HUES48 (cell line): ENCODE data around the gene GPR39.
A peak's percentile ranks its signal among the peaks of the same experiment; 100 is the strongest.

Experiments
- H3K27ac ChIP-seq: one replicate; pipeline ENCODE4 v1.7.0; 2013; ENCODE audit warnings: low read depth, low read length, inconsistent platforms
- H3K27me3 ChIP-seq: 2 replicates; pipeline ENCODE4 v1.6.1; 2013; ENCODE audit warnings: mild to moderate bottlenecking, low read length; ENCODE audit not compliant: control insufficient read depth, insufficient read depth
- H3K36me3 ChIP-seq: 2 replicates; pipeline ENCODE4 v1.6.1; 2013; ENCODE audit warnings: low read length; ENCODE audit not compliant: control insufficient read depth, insufficient read depth
- H3K4me1 ChIP-seq: 2 replicates; pipeline ENCODE4 v1.6.1; 2013; ENCODE audit warnings: mild to moderate bottlenecking, low read length; ENCODE audit not compliant: control insufficient read depth, insufficient read depth
- H3K4me3 ChIP-seq: 2 replicates; pipeline ENCODE4 v1.5.1; 2013; ENCODE audit warnings: mild to moderate bottlenecking, low read depth, low read length
- H3K9ac ChIP-seq: 2 replicates; pipeline ENCODE4 v1.6.1; 2013; ENCODE audit warnings: mild to moderate bottlenecking, low read depth, low read length, moderate library complexity
- H3K9me3 ChIP-seq: 2 replicates; pipeline ENCODE4 v1.6.1; 2013; ENCODE audit warnings: low read length; ENCODE audit not compliant: control insufficient read depth, insufficient read depth

GPR39 gene

DNA sequence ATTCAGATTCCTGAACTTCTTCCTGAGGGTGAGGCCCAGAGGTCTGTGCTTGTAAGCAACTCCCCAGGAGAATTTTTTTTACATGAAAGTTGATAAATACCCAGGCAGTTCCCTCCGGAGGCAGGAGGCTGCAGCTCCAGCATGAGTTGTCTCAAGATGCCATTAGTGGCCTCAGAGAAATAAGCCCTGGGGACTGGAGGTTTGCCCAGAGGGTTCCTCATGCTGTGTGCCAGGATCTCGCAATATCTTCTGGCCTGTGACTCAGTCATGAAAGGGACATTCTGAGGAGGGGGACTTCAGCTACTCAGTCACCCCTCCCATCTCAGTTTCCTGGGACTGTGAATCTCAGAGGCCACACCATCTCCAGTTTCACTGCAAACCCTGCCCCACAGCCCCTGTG is 203.5 kb downstream of the GPR39 start:
- Histone ChIP-seq H3K27ac (no peak overlapping the region), H3K36me3 (no peaks in the 10 kb centered on the region), H3K27me3 (no peaks in the 10 kb centered on the region), H3K4me3 (no peak overlapping the region), H3K4me1 (peaks cover 16% of the 10 kb centered on the region; the same call in 1 of the 2 replicates), H3K9ac (no peak overlapping the region), H3K9me3 (no peaks in the 10 kb centered on the region)

DNA sequence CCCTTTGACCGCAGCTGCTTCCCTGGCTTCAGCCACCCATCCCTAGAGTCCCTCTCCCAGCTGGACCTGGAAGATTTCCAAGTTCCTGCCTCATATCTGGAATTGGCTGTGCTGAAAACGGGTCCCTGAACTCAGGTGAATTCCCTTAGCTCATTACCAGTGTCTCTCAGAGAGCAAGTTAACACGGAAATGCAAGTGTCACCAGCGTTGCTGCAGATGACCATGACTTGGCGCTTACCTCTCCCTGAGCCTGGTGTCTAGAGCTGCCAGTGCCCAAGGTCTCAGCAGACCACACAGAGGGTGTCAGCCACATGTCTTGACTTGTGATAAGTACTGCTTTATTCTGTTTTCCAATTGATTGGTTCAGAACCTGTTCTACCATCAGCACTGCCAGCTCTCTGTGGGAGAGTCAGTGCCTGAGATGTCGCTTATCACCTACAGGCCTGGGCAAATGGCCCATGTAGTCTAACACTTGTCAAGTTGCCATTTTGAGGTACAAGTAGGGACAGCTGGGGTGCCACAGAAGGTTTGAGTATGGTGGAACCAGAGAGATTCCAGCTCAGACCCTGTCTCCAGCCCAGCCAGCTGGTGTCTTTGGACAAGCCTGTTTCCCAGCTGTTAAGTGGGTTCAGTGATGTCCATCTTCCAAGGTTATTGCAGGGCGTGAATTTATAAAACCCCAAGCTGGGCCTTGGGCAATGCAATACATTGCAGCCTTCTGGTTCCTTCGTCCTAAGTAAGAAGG is 204.7 kb downstream of the GPR39 start:
- no peak overlapping the region for H3K9ac ChIP-seq
- no peak overlapping the region for H3K4me3 ChIP-seq
- H3K9me3 ChIP-seq, result no peaks in the 10 kb centered on the region
- no peaks in the 10 kb centered on the region for H3K36me3 ChIP-seq
- no peak overlapping the region for H3K27ac ChIP-seq
- peaks cover 11% of the 10 kb centered on the region; the same call in 1 of the 2 replicates for H3K4me1 ChIP-seq
- no peaks in the 10 kb centered on the region for H3K27me3 ChIP-seq

- Histone ChIP-seq H3K9ac (no peak overlapping the region), H3K4me1 (peaks cover 11% of the 10 kb centered on the region; the same call in 1 of the 2 replicates), H3K9me3 (no peaks in the 10 kb centered on the region), H3K4me3 (no peak overlapping the region), H3K36me3 (no peaks in the 10 kb centered on the region), H3K27me3 (no peaks in the 10 kb centered on the region), H3K27ac (no peak overlapping the region)
Measured at GRCh38 chr2:132623096-132623839, 206.7 kb downstream of the GPR39 start.

DNA sequence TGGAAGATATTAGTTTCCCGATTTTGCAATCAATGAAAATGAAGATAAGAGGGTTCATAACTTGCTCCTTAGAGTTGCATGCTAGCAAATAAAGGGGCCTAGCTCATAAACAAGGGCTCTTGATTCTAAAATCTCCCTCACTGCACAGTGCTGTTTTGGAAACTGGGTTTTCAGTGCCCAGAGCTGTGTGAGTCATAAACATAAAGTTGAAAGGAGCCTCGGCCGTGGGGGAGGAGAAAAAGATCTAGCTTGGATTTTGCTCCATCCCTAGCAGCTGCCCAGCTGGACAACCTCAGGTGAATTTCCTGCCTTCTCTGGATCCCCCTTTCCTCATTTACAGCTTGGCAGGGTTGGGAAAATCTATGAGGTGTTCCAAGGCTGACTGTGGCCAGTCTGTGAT is 210.9 kb downstream of the GPR39 start:
- Histone ChIP-seq H3K27me3 (no peaks in the 10 kb centered on the region), H3K36me3 (no peaks in the 10 kb centered on the region), H3K9ac (no peak overlapping the region), H3K27ac (no peak overlapping the region), H3K4me1 (peaks cover 20% of the 10 kb centered on the region), H3K9me3 (no peaks in the 10 kb centered on the region), H3K4me3 (no peak overlapping the region)

- Histone ChIP-seq H3K9ac (no peak overlapping the region), H3K27ac (peak overlapping the region; percentile 18), H3K4me1 (peaks cover 11% of the 10 kb centered on the region), H3K36me3 (no peaks in the 10 kb centered on the region), H3K9me3 (no peaks in the 10 kb centered on the region), H3K4me3 (no peak overlapping the region), H3K27me3 (no peaks in the 10 kb centered on the region)
Measured at GRCh38 chr2:132632000-132632649, 215.5 kb downstream of the GPR39 start.

- Histone ChIP-seq H3K9ac (no peak overlapping the region), H3K27me3 (no peaks in the 10 kb centered on the region), H3K4me3 (no peak overlapping the region), H3K27ac (no peak overlapping the region), H3K9me3 (no peaks in the 10 kb centered on the region), H3K4me1 (peaks cover 11% of the 10 kb centered on the region), H3K36me3 (no peaks in the 10 kb centered on the region)
Measured at GRCh38 chr2:132633635-132634034, 217.0 kb downstream of the GPR39 start.

DNA sequence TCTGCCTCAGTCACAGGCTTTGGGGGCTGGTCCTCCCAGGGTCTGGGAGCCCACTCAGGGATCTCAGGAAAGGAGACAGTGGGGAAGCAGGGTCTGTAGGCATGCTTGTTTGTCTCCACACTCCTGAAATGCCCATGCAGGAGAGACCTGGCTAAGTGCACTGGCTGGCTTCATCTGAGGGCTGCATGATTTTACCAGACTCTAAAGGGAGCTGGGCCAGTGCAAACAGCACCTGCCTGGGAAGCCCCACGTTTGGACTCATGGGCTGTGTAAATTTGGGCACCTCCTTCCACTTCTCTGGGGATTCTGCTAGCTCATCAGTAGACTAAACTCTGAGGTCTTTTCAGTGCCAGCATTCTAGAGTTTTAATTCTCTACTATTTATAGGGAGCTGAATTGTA is 219.7 kb downstream of the GPR39 start:
- Histone ChIP-seq H3K4me3 (no peak overlapping the region), H3K36me3 (no peaks in the 10 kb centered on the region), H3K27ac (no peak overlapping the region), H3K27me3 (no peaks in the 10 kb centered on the region), H3K9me3 (no peaks in the 10 kb centered on the region), H3K4me1 (peaks cover 11% of the 10 kb centered on the region), H3K9ac (no peak overlapping the region)

DNA sequence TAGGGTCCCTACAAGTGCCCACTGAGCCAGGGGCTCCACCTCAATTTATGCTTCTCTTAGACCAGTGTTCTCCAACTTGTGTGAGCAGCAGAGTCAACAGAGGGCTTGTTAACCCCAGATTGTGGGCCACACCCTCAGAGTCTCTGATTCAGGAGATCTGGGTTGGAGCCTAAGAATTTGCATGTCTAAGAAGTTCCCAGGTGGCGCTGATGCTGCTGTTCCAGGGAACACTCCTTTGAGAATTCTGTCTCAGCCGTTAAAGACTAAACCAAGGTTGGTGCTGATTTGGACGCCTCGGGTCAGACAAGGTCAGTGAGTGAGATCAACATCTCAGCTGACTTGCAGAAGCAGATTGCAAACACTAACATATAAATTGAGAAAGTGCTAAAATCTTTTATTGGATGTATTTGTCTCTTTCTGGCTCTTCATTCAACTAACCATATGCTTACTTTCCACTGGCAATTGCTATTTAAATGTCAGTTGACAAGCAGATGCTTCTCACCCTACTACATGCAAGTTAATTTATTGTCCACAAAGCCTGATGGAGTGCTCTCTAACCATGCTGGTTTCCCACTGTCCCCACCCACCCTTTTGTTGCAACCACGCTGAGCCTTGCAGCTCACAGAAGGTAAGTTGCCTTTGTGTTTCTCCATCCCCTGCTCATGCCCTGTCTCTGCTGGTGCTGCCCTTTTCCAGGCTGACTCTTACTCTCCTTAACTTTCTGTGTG is 221.9 kb downstream of the GPR39 start:
- Histone ChIP-seq H3K36me3 (no peaks in the 10 kb centered on the region), H3K9ac (no peak overlapping the region), H3K4me3 (no peak overlapping the region), H3K9me3 (no peaks in the 10 kb centered on the region), H3K27ac (no peak overlapping the region), H3K27me3 (no peaks in the 10 kb centered on the region), H3K4me1 (no peaks in the 10 kb centered on the region)

GRCh38 chr2:132640116-132640515 is 223.5 kb downstream of the GPR39 start:
- H3K9ac ChIP-seq, result no peak overlapping the region
- no peaks in the 10 kb centered on the region for H3K27me3 ChIP-seq
- no peaks in the 10 kb centered on the region for H3K36me3 ChIP-seq
- H3K9me3 ChIP-seq, result no peaks in the 10 kb centered on the region
- H3K4me3 ChIP-seq, result no peak overlapping the region
- no peak overlapping the region for H3K27ac ChIP-seq
- 0 out of 2 replicates have a peak, but pooled peaks cover 5% of the 10 kb centered on the region for H3K4me1 ChIP-seq

DNA sequence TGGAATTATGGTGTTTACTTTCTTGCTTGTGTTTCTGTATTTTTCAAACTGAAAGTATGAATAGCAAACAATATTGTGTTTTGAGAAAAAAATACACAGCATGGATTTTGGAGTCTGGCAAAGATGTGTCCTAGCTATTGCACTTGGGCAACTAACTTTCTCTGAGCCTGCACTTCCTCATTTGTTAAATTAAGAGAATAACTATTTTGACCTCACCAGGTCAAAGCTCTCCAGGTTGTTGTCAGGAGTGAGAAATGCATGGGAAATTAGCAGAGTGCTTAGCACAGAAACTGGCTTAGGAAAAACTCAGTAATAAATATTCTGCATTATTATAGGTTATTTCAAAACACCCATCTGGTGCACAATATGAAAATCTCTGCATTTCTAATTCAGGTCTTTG is 225.2 kb downstream of the GPR39 start:
- no peak overlapping the region for H3K4me3 ChIP-seq
- no peaks in the 10 kb centered on the region for H3K27me3 ChIP-seq
- no peak overlapping the region for H3K9ac ChIP-seq
- H3K27ac ChIP-seq, result no peak overlapping the region
- no peaks in the 10 kb centered on the region for H3K36me3 ChIP-seq
- no peaks in the 10 kb centered on the region for H3K9me3 ChIP-seq
- peaks cover 10% of the 10 kb centered on the region; the same call in 1 of the 2 replicates for H3K4me1 ChIP-seq
